ENCODE measurements around the gene SOCS1.
A peak's percentile ranks its signal among the peaks of the same experiment; 100 is the strongest.
"Not testable (repeated sequence)": the region's sequence is repeated elsewhere in the genome, so short reads cannot be mapped to it uniquely, and the experiment has no call there.

The SOCS1 gene

GRCh38 chr16:11224096-11224893 lies 31.7 kb downstream of the SOCS1 start:
- peak in 1 of 2 experiments; percentile 64 for DNase-seq

GRCh38 chr16:11220507-11220906 lies 35.5 kb downstream of the SOCS1 start:
- not testable (repeated sequence) for DNase-seq

- DNase-seq: no peak
Measured at GRCh38 chr16:11219178-11219577, 36.8 kb downstream of the SOCS1 start.

GRCh38 chr16:11218604-11218962 lies 37.4 kb downstream of the SOCS1 start:
- DNase-seq: no peak

- DNase-seq: no peak
Measured at GRCh38 chr16:11217651-11218603, 38.1 kb downstream of the SOCS1 start.

GRCh38 chr16:11215935-11216556 lies 40.0 kb downstream of the SOCS1 start:
- no peak for DNase-seq

GRCh38 chr16:11213799-11214198 lies 42.2 kb downstream of the SOCS1 start:
- DNase-seq: no peak

GRCh38 chr16:11213373-11213772 lies 42.6 kb downstream of the SOCS1 start:
- DNase-seq: no peak

- no peak for DNase-seq
Measured at GRCh38 chr16:11212798-11213196, 43.2 kb downstream of the SOCS1 start.

- no peak for DNase-seq
Measured at GRCh38 chr16:11211977-11212797, 43.8 kb downstream of the SOCS1 start.

- DNase-seq: no peak
Measured at GRCh38 chr16:11211061-11211976, 44.7 kb downstream of the SOCS1 start.

GRCh38 chr16:11210260-11210659 lies 45.7 kb downstream of the SOCS1 start:
- DNase-seq: no peak

GRCh38 chr16:11208916-11209665 lies 46.9 kb downstream of the SOCS1 start:
- DNase-seq: no peak

GRCh38 chr16:11207646-11208045 lies 48.4 kb downstream of the SOCS1 start:
- no peak for DNase-seq

GRCh38 chr16:11205754-11206581 lies 50.0 kb downstream of the SOCS1 start:
- DNase-seq: no peak

GRCh38 chr16:11205065-11205699 lies 50.8 kb downstream of the SOCS1 start:
- no peak for DNase-seq

GRCh38 chr16:11204513-11205047 lies 51.4 kb downstream of the SOCS1 start:
- DNase-seq: no peak

Data from cerebellar nuclear complex (tissue), 1 donor.